OCI-LY7 (cell line): ENCODE measurements around the gene ZSCAN9. TPM values are rescaled to one million over a fixed set of nuclear protein-coding genes. Genes with fewer than 3 reads are reported as not detected.

ENCODE experiments used
- BruUV-seq: library from RNA; stranded (reverse); fragments of 400-500 nt; replicated peaks from 2 replicates; lab custom pipeline; 2021; lab: Mats Ljungman, UMichigan
- CTCF ChIA-PET: fragments of 300-600 bp; sonication (Branson Sonifier 250); formaldehyde crosslinking; loops from one replicate; lab custom pipeline; 2022; ENCODE audit warnings: antibody characterized with exemption; ENCODE audit not compliant: unreplicated experiment; lab: Charles Lee
- POLR2A ChIA-PET: fragments of 300-600 bp; sonication (Branson Sonifier 250); formaldehyde crosslinking; loops from one replicate; lab custom pipeline; 2022; ENCODE audit warnings: antibody characterized with exemption; lab: Charles Lee
- DNase-seq: peaks from one replicate; pipeline ENCODE4 v3.0.0-alpha.2; 2015; ENCODE audit warnings: low spot score
- H2AFZ ChIP-seq: fragments of 200-600 bp; sonication (generic), shearing (Covaris generic); 2 replicates; pipeline ENCODE4 v1.6.1; 2014; ENCODE audit warnings: mild to moderate bottlenecking, antibody characterized with exemption, low read length, moderate library complexity
- H3K27ac ChIP-seq: fragments of 200-600 bp; sonication (generic); 2 replicates; pipeline ENCODE4 v1.5.1; 2014; ENCODE audit warnings: mixed run types, low read depth, mild to moderate bottlenecking, moderate library complexity, low read length, inconsistent platforms; ENCODE audit not compliant: poor library complexity, severe bottlenecking
- H3K36me3 ChIP-seq: fragments of 200-600 bp; sonication (generic); 2 replicates; pipeline ENCODE4 v1.6.1; 2014; ENCODE audit warnings: mild to moderate bottlenecking, antibody characterized with exemption, low read length, moderate library complexity, mixed read lengths; ENCODE audit not compliant: insufficient read depth
- H3K4me1 ChIP-seq: fragments of 200-600 bp; sonication (generic); 2 replicates; pipeline ENCODE4 v1.5.1; 2014; ENCODE audit warnings: mild to moderate bottlenecking, low read length; ENCODE audit not compliant: insufficient read depth, poor library complexity, severe bottlenecking
- H3K4me2 ChIP-seq: fragments of 200-600 bp; sonication (generic); 2 replicates; pipeline ENCODE4 v1.6.1; 2014; ENCODE audit warnings: mild to moderate bottlenecking, low read length
- H3K4me3 ChIP-seq: fragments of 200-600 bp; sonication (generic); 2 replicates; pipeline ENCODE4 v1.5.1; 2014; ENCODE audit warnings: mild to moderate bottlenecking, low read depth, low read length; ENCODE audit not compliant: poor library complexity, severe bottlenecking
- H3K79me2 ChIP-seq: fragments of 200-600 bp; sonication (generic); 2 replicates; pipeline ENCODE4 v1.6.1; 2016; ENCODE audit warnings: low read depth, mild to moderate bottlenecking, low read length, moderate library complexity, mixed read lengths; ENCODE audit not compliant: insufficient read depth
- H3K9me2 ChIP-seq: fragments of 200-600 bp; sonication (generic); 2 replicates; pipeline ENCODE4 v1.6.1; 2016; ENCODE audit warnings: mild to moderate bottlenecking, low read length, mixed read lengths; ENCODE audit not compliant: insufficient read depth
- H3K9me3 ChIP-seq: fragments of 200-600 bp; sonication (generic); 2 replicates; pipeline ENCODE4 v1.6.1; 2014; ENCODE audit warnings: mild to moderate bottlenecking, mixed run types, low read length, mixed read lengths
- H4K20me1 ChIP-seq: fragments of 200-600 bp; sonication (generic); 2 replicates; pipeline ENCODE4 v1.6.1; 2014; ENCODE audit warnings: mild to moderate bottlenecking, antibody characterized with exemption, low read length, moderate library complexity, mixed read lengths; ENCODE audit not compliant: insufficient read depth
- EZH2phosphoT487 ChIP-seq: fragments of 200-600 bp; sonication (generic); IDR thresholded peaks from 2 replicates; pipeline ENCODE4 v1.6.1; 2018; ENCODE audit warnings: low read depth, borderline replicate concordance, mild to moderate bottlenecking, mixed run types, antibody characterized with exemption, low read length, moderate library complexity, mixed read lengths
- intact Hi-C: fragments of 100-400 bp; cut with micrococcal nuclease; formaldehyde crosslinking; loops from one replicate; pipeline ENCODE4 v1.10.0; 2022; ENCODE audit not compliant: unreplicated experiment
- total RNA-seq, 2 experiments: library from RNA; depleted of rRNA in 1 of 2; stranded (reverse); fragments of >200 nt in 1 of 2; shearing (Covaris generic) in 1 of 2; gene quantifications; 2 replicates each; pipeline ENCODE4 v1.2.3, GENCODE V29; 2014 to 2022
- TF ChIP-seq, protein P1 (sequence below): fragments of 200-600 bp; sonication (generic); conservative IDR thresholded peaks from 2 replicates; pipeline ENCODE4 v1.5.1; 2014; ENCODE audit warnings: mild to moderate bottlenecking, antibody characterized with exemption, low read length, moderate library complexity, mixed read lengths

ZSCAN9 gene
- total RNA-seq, 2 experiments from 2014 or later = 3.1 to 9.0 TPM

DNA sequence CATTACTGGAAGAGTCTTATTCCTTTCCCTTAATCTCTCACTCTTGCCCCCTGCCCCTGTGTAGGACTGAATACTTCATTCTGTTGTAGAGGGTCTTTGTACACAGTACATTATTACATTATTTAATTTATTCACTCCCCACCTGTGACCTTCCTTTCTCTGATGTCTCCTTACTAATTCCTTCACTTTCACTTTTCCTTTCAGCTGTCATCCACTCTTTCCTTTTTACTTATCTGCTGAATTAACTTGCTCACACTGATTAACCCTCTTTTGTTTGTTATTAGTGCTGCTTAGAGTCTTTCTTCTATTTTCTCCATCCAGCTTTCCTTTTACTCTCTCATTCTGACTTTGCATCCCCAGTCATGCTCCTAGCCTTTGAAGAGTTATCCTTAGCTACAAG is 49.8 kb downstream of the ZSCAN9 start:
- H4K20me1 ChIP-seq = no peaks in the 10 kb centered on the region
- intact Hi-C loops = no loop called here
- no peak overlapping the region for H3K4me3 ChIP-seq
- no peaks in the 10 kb centered on the region for H3K9me2 ChIP-seq
- BruUV-seq = no TSS peak
- H3K27ac ChIP-seq = no peak overlapping the region
- H3K9me3 ChIP-seq = no peaks in the 10 kb centered on the region
- H2AFZ ChIP-seq = no peak overlapping the region
- no peak overlapping the region for H3K4me2 ChIP-seq
- H3K4me1 ChIP-seq = no peaks in the 10 kb centered on the region
- peaks cover 16% of the 10 kb centered on the region; the same call in 1 of the 2 replicates for H3K36me3 ChIP-seq
- CTCF ChIA-PET = no interaction called here
- POLR2A ChIA-PET = interaction anchor here (1.4 to 2.2 kb wide), 2 partner anchors 19 to 22 kb away, joined by 4 to 9 read pairs; partner anchors contain the start of gene ZKSCAN4
- H3K79me2 ChIP-seq = no peaks in the 10 kb centered on the region
- TF ChIP-seq EZH2phosphoT487 = no peak
- TF ChIP-seq, protein P1, sequence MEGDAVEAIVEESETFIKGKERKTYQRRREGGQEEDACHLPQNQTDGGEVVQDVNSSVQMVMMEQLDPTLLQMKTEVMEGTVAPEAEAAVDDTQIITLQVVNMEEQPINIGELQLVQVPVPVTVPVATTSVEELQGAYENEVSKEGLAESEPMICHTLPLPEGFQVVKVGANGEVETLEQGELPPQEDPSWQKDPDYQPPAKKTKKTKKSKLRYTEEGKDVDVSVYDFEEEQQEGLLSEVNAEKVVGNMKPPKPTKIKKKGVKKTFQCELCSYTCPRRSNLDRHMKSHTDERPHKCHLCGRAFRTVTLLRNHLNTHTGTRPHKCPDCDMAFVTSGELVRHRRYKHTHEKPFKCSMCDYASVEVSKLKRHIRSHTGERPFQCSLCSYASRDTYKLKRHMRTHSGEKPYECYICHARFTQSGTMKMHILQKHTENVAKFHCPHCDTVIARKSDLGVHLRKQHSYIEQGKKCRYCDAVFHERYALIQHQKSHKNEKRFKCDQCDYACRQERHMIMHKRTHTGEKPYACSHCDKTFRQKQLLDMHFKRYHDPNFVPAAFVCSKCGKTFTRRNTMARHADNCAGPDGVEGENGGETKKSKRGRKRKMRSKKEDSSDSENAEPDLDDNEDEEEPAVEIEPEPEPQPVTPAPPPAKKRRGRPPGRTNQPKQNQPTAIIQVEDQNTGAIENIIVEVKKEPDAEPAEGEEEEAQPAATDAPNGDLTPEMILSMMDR = no peak
- DNase-seq = no peak

- H3K4me2 ChIP-seq = no peak overlapping the region
- H3K4me3 ChIP-seq = no peak overlapping the region
- H3K9me2 ChIP-seq = no peaks in the 10 kb centered on the region
- POLR2A ChIA-PET = no interaction called here
- H3K36me3 ChIP-seq = peaks cover 15% of the 10 kb centered on the region; the same call in 1 of the 2 replicates
- no peak for TF ChIP-seq EZH2phosphoT487
- TF ChIP-seq, protein P1 = no peak
- peaks cover 7% of the 10 kb centered on the region for H3K4me1 ChIP-seq
- H2AFZ ChIP-seq = no peak overlapping the region
- no TSS peak for BruUV-seq
- no peaks in the 10 kb centered on the region for H3K79me2 ChIP-seq
- no peaks in the 10 kb centered on the region for H4K20me1 ChIP-seq
- H3K27ac ChIP-seq = no peak overlapping the region
- intact Hi-C loops = no loop called here
- no peaks in the 10 kb centered on the region for H3K9me3 ChIP-seq
- CTCF ChIA-PET = interaction anchor here (0.5 kb wide), 1 partner anchor 11 kb away, joined by 3 read pairs; no protein-coding TSS in a partner anchor
- DNase-seq = no peak
Measured at GRCh38 chr6:28277746-28278145, 52.7 kb downstream of the ZSCAN9 start.
